ENCODE measurements around the gene AKR7A2.

AKR7A2 gene

DNA sequence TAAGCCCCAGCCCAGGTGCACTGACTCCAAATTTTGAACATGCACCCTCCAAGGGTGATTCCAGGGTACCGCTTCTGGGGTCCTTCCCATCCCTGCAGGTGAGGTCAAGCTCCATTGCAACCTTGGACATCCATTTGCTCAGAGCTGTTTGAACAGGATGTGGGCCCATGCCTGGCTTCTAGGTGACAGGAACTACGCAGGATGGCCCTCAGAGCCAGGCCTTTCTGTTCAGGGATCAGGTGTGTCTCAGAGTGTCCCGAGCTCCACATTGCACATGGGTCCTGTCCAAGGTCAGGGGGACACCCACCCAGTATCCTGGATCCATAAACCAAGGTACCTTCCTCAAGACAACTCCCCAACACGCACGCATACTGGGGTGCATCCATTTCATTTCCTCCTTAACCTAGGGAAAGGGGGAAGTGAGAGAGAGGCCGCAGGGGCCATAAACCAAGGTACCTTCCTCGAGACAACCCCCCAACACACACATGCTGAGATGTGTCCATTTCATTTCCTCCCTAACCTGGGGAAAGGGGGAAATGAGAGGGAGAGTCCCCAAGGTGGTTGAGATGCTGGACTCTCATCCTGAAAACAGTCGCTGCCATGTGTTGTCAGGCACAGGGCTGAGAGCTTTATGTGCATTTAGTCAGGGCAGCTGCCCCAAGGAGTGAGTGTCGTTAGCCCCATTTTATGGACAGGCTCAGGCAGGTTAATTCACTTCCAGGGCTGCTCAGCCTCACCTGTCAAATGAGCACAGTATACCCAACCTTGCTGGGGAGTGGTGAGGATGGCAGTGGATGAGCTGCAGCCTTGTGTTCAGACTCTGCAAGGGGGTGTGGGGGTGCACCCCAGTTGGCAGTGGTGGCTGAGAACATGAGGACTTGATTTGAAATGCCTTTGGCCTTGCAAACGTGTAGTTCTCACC lies 2.3 kb upstream of the AKR7A2 start:
- TF ChIP-seq, protein P1, sequence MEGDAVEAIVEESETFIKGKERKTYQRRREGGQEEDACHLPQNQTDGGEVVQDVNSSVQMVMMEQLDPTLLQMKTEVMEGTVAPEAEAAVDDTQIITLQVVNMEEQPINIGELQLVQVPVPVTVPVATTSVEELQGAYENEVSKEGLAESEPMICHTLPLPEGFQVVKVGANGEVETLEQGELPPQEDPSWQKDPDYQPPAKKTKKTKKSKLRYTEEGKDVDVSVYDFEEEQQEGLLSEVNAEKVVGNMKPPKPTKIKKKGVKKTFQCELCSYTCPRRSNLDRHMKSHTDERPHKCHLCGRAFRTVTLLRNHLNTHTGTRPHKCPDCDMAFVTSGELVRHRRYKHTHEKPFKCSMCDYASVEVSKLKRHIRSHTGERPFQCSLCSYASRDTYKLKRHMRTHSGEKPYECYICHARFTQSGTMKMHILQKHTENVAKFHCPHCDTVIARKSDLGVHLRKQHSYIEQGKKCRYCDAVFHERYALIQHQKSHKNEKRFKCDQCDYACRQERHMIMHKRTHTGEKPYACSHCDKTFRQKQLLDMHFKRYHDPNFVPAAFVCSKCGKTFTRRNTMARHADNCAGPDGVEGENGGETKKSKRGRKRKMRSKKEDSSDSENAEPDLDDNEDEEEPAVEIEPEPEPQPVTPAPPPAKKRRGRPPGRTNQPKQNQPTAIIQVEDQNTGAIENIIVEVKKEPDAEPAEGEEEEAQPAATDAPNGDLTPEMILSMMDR (IDR thresholded peaks at IDR 0.05; ENCODE audit: low read depth, low read length) = no peak
- no peaks in the 10 kb centered on the region for H3K4me1 ChIP-seq

DNA sequence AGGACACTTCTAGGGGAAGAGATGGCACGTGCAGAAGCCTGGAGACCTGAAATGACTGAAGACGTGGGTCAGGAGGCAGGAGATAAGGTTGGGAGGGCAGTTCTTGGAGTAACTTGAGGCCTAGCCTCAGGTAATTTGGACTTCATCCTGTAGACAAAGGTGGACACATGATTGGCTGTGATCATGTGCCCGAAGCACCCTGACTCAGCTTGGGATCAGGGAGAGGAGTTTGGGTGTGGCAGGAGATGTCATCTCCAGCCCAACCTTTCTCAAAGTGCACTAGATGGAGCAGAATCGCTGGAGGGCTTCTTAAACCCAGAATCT lies 1.7 kb upstream of the AKR7A2 start:
- no peaks in the 10 kb centered on the region for H3K9me3 ChIP-seq
- DNase-seq = no peak
- no peak overlapping the region for H3K4me3 ChIP-seq (ENCODE audit: low read depth, low read length)

More for the DNA sequence above, 2.3 kb upstream of the AKR7A2 start:
- Histone ChIP-seq H3K4me3 (ENCODE audit: low read depth, low read length) (no peak overlapping the region), H3K36me3 (no peaks in the 10 kb centered on the region), H3K27me3 (no peaks in the 10 kb centered on the region), H3K9me3 (no peaks in the 10 kb centered on the region)
- no peak for DNase-seq

DNA sequence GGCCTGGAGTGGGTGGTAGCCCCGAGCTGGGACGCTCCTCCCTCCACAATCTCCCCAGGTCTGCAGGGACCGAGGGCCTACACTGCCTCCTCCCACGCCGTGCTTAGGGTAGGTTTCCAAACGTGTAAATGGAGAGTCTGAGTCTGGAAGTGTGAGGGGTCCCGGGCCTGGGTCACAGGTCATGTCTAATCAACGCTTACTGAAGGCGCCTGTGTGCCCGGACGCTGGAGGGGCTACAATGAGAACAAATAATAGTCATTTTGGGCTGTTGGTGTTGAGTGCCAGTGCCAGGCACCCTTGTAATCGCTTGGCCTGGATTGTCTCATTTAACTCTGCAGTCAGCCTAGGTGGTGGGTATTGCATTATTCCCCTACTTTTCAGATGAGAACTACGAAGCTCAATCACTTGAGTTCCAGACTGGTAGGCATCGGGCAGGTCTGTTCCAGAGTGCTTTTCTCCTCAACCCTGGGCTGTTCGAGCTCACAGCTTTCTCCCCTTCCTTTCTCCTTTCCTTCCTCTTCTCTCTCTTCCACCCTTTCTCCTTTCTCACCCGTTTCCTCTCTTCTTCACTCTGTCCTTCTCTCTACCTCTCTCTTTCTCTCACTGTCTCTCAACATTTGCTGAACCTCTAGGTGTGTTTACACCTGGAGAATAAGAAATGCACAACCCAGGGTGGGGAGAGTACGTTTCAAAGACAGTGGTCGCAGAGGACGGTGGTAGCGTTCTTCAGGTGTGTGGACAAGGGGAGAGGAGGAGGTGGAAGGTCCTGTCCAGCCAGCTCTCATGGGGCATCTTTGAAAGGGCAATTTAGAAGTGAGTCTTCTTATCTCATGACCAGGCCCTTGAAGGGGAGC lies 1.1 kb upstream of the AKR7A2 start:
- Histone ChIP-seq H3K9me3 (no peaks in the 10 kb centered on the region), H3K4me3 (ENCODE audit: low read depth, low read length) (peak overlapping the region; percentile 62), H3K4me1 (no peaks in the 10 kb centered on the region), H3K36me3 (no peaks in the 10 kb centered on the region; the same call in 1 of the 2 replicates), H3K27me3 (no peaks in the 10 kb centered on the region)
- TF ChIP-seq, protein P1 (IDR thresholded peaks at IDR 0.05; ENCODE audit: low read depth, low read length) = no peak
- no peak for DNase-seq

More for the DNA sequence above, 1.7 kb upstream of the AKR7A2 start:
- Histone ChIP-seq H3K36me3 (no peaks in the 10 kb centered on the region; the same call in 1 of the 2 replicates), H3K4me1 (no peaks in the 10 kb centered on the region), H3K27me3 (no peaks in the 10 kb centered on the region)
- TF ChIP-seq, protein P1 (IDR thresholded peaks at IDR 0.05; ENCODE audit: low read depth, low read length) = no peak

DNA sequence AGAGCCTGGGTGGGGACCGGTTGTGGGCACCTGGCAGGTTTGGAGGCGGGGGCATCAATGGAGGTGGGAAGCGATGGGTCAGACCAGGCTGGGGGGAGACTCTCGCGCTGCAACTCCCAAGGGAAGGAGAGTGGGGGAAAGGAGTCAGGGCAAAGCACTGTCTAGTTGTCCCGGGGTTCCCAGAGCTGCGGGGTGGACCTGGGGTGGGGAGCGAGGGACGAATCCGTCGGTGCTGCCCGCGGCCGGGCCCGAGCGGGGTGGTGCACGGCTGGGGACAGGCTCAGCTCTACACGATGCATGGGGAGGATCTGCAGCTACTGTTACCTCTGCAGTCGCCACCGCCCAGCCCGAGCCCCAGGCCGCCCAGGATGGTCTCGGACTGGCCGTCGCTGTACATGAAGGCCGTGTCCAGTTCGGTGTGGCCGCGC lies 427 bp downstream of the AKR7A2 start:
- Histone ChIP-seq H3K36me3 (no peaks in the 10 kb centered on the region; the same call in 1 of the 2 replicates), H3K27me3 (no peaks in the 10 kb centered on the region), H3K4me1 (no peaks in the 10 kb centered on the region), H3K9me3 (no peaks in the 10 kb centered on the region), H3K4me3 (ENCODE audit: low read depth, low read length) (peak overlapping the region; percentile 52)
- DNase-seq = peak; percentile 20
- TF ChIP-seq, protein P1 (IDR thresholded peaks at IDR 0.05; ENCODE audit: low read depth, low read length) = no peak

DNA sequence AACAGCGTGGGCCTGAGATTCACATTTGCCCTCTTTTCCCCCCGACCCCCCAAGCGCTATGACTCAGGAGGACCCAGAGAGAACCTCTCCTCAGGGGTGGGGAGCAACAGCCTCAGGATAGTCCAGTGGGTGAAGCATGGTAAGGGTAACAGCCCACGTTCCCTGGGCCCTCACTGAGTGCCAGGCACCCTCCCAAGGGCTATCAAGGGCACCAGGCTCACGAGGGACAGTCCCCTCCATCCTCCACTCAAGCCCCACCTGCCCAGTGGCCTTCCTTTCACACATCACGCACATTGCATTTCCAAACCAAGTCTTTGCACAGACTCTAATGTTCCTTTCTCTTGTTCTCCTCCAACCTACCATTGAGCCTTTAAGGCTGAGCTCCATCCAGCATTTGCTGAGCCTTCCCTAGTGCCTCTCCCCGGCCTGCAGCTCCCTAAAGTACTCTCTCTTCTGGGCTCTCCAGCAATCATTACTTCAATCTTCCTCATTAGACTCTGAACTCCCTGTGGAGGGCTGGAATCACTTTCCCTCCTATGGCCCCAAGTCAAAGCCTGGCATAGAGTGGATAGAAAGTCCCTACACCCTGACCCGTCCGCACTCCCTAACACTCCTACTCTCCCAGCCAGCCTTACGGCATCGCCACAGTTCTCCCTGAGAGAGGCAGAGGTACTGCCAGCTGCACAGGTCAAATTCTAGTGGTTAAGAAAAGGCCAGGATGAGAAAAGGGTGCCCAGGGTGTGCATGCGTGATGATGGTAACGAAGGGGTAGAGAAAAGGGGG lies 1.0 kb downstream of the AKR7A2 start:
- H3K36me3 ChIP-seq = no peaks in the 10 kb centered on the region; the same call in 1 of the 2 replicates
- H3K9me3 ChIP-seq = no peaks in the 10 kb centered on the region
- no peaks in the 10 kb centered on the region for H3K27me3 ChIP-seq
- TF ChIP-seq, protein P1 (IDR thresholded peaks at IDR 0.05; ENCODE audit: low read depth, low read length) = no peak
- H3K4me3 ChIP-seq (ENCODE audit: low read depth, low read length) = peak overlapping the region; percentile 52
- H3K4me1 ChIP-seq = no peaks in the 10 kb centered on the region
- DNase-seq = no peak

Measured in BE2C (cell line).